HCT116 (cell line): ENCODE data around the gene TBC1D12.

Experiments used
- ATF3 ChIP-seq: IDR thresholded peaks from 2 replicates; pipeline ENCODE4 v1.6.1; 2012
- CTCF ChIP-seq, 3 experiments: fragments of 200-600 bp in 1 of 3; sonication (generic) in 1 of 3; IDR thresholded peaks in 2 of 3; conservative IDR thresholded peaks in 1 of 3; 2 replicates each; pipeline ENCODE4 v1.5.1; 2012 to 2017; ENCODE audit warnings: low read depth in 2 of 3, low read length in 2 of 3, antibody characterized with exemption in 1 of 3, borderline replicate concordance in 1 of 3, control low read depth in 1 of 3, mild to moderate bottlenecking in 1 of 3, mixed read lengths in 1 of 3, mixed run types in 1 of 3, moderate library complexity in 1 of 3; ENCODE audit not compliant: insufficient read depth in 1 of 3
- EZH2phosphoT487 ChIP-seq: fragments of 200-600 bp; IDR thresholded peaks from 2 replicates; pipeline ENCODE4 v1.6.1; 2018; ENCODE audit warnings: antibody characterized with exemption, borderline replicate concordance
- FOSL1 ChIP-seq: IDR thresholded peaks from 2 replicates; pipeline ENCODE4 v1.6.1; 2012; ENCODE audit warnings: low read depth
- POLR2A ChIP-seq: IDR thresholded peaks from 2 replicates; pipeline ENCODE4 v1.7.0; 2011; ENCODE audit warnings: borderline replicate concordance; ENCODE audit not compliant: insufficient read depth, insufficient read length; ENCODE audit errors: extremely low read depth
- POLR2AphosphoS5 ChIP-seq: IDR thresholded peaks from 2 replicates; pipeline ENCODE4 v1.6.1; 2011; ENCODE audit warnings: mild to moderate bottlenecking, low read depth, low read length, moderate library complexity
- RAD21 ChIP-seq: IDR thresholded peaks from 2 replicates; pipeline ENCODE4 v1.6.1; 2012; ENCODE audit warnings: low read depth, mild to moderate bottlenecking
- YY1 ChIP-seq: IDR thresholded peaks from 2 replicates; pipeline ENCODE4 v1.6.1; 2011; ENCODE audit warnings: low read length, low read depth, moderate library complexity, mild to moderate bottlenecking; ENCODE audit not compliant: insufficient replicate concordance; ENCODE audit errors: extremely low read depth
- ZFX ChIP-seq: fragments of 450-650 bp; IDR thresholded peaks from 2 replicates; pipeline ENCODE4 v1.6.1; 2017

GRCh38 chr10:94546049-94546900, 143.9 kb downstream of the TBC1D12 start:
- TF ChIP-seq ZFX, result no peak
- no peak for TF ChIP-seq POLR2A
- no peak for TF ChIP-seq CTCF (IDR thresholded peaks at IDR 0.05 in 2 of 3, conservative IDR thresholded peaks at IDR 0.05 in 1 of 3; ENCODE audit: borderline replicate concordance in 1 of 3, insufficient read depth in 1 of 3, low read depth in 2 of 3, low read length in 2 of 3)
- no peak for TF ChIP-seq YY1
- no peak for TF ChIP-seq POLR2AphosphoS5
- TF ChIP-seq ATF3, result no peak
- TF ChIP-seq EZH2phosphoT487, result no peak
- TF ChIP-seq FOSL1, result no peak
- no peak for TF ChIP-seq RAD21
